LNCaP clone FGC (cell line): ENCODE data around the gene NUTF2.

ENCODE experiments used
- DNase-seq: peaks from one replicate; pipeline ENCODE4 v3.0.0-alpha.2; 2011; ENCODE audit warnings: low read depth
- H3K4me3 ChIP-seq: 2 replicates; pipeline ENCODE4 v1.5.1; 2011; ENCODE audit warnings: mild to moderate bottlenecking, low read depth, low read length, control low read depth
- TF ChIP-seq, protein P1 (sequence below): IDR thresholded peaks from 2 replicates; pipeline ENCODE4 v1.5.1; 2012; ENCODE audit warnings: mild to moderate bottlenecking; ENCODE audit not compliant: control insufficient read depth, insufficient read depth; ENCODE audit errors: extremely low read depth

NUTF2 gene

DNA sequence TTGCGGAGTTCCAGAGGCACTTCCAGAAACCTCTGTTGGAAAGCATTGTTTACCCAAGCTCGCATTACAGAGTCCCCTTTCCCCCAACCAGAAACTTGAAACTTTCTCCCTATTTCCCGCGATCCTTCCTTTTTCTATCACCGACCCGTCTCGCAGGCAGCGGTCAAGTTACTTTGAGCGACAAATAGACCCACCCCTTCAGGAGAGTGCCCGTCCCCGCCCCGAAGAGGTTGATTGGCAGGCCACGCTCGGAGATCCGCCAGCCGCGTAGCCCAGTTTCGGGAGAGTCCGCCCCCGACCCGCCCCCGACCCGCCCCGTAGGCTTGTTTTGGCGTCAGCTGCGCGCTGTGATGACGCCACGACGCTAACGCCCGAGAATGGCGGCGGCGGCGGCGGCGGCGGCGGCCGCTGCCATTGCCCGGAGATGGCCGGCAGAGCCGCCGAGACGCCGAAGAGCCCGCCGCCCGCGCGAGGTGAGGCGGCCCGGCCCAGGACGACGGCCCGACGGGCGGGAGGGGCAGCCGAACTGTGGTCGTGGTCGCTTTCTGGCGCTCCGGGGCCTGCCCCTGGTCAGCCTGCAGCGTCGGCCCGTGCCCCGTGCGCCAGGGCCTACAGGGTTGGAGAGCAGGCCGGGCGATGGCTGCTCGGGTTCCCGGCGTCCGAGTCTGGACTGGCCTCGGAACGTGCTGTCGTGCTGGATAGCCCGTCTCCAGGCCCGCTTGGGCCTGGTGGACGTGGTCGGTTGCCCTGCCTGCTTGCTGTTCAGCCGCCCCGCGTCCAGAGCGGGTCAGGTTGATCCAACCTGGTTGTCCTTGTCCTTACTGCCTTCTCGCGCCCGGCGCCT, 46.4 kb downstream of the NUTF2 start, which contains the start of gene PSKH1:
Gene PSKH1 (plus strand): TSS at position 356 of the 844 bp plus-strand sequence. CDS start 15,496 bp downstream, outside the sequence.
- peak within 1 kb of the TSS; percentile 92 for H3K4me3 ChIP-seq
- DNase-seq, result peak; percentile 85
- TF ChIP-seq, protein P1, sequence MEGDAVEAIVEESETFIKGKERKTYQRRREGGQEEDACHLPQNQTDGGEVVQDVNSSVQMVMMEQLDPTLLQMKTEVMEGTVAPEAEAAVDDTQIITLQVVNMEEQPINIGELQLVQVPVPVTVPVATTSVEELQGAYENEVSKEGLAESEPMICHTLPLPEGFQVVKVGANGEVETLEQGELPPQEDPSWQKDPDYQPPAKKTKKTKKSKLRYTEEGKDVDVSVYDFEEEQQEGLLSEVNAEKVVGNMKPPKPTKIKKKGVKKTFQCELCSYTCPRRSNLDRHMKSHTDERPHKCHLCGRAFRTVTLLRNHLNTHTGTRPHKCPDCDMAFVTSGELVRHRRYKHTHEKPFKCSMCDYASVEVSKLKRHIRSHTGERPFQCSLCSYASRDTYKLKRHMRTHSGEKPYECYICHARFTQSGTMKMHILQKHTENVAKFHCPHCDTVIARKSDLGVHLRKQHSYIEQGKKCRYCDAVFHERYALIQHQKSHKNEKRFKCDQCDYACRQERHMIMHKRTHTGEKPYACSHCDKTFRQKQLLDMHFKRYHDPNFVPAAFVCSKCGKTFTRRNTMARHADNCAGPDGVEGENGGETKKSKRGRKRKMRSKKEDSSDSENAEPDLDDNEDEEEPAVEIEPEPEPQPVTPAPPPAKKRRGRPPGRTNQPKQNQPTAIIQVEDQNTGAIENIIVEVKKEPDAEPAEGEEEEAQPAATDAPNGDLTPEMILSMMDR, result no peak

DNA sequence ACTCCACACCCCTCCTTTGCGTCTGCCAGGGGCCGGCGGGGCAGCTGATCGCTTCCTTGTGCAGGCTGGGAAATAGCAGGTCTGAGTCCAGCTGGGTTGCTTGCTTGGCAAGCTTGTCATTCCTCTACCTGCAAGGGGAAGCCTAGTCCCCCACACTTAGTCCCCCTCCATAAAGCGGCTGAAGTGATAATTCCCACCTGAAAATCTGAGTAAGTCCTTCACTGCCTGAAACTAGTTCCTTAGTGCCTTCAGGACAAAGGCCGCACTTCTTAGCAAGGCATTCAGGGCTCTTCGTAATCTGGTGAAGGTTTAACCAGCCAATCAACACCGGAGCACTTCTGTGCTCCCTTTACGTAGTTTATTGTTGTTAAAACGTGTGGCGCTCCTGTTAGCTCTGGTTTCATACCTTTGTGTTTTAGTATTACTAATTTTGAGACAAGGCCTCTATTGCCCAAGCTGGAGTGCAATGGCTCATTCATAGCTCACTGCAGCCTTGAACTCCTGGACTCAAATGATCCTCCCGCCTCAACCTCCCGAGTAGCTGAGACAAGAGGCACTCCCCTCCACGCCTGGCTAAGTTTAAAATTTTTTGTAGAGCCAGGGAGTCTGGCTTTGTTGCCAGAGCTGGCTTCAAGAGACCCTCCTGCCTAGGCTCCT, 47.1 kb downstream of the NUTF2 start:
- DNase-seq, result no peak

DNA sequence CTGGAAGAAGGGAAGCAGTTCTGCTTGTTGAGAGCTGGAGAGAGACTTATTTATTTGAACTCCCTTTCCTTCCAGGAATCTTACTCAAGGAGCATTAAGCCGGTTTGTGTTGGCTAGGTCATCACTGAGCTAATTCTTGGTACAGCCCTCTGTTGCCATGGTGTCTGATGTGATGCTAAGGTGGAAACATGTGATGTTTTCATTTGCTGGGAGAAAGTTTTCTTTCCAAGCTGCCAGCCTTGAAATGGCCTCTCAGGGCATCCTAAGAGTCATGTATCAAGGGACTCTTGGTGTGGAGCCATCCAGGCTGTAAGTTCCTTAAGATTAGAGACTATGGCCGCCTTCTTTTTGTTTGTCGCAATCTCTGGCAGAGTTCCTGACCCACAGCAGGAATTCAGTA, 50.5 kb downstream of the NUTF2 start:
- H3K4me3 ChIP-seq, result no peak overlapping the region
- TF ChIP-seq, protein P1, result no peak
- DNase-seq, result no peak

More for the DNA sequence above, 47.1 kb downstream of the NUTF2 start:
- H3K4me3 ChIP-seq, result peak overlapping the region; percentile 92
- TF ChIP-seq, protein P1, result no peak

DNA sequence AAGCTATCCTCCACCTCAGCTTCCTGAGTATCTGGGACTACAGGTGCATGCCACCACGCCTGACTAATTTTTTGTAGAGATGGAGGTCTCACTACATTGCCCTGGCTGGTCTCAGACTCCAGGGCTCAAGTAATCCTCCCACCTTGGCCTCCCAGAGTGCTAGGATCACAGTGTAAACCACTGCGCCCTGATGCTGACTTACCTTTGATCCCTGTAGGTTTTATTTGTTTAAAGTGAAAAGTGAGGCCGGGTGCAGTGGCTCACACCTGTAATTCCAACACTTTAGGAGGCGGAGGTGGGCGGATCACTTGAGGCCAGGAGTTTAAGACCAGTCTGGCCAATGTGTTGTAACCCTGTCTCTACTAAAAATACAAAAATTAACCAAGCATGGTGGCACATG, 55.0 kb downstream of the NUTF2 start:
- H3K4me3 ChIP-seq, result no peak overlapping the region
- TF ChIP-seq, protein P1, result no peak
- no peak for DNase-seq

DNA sequence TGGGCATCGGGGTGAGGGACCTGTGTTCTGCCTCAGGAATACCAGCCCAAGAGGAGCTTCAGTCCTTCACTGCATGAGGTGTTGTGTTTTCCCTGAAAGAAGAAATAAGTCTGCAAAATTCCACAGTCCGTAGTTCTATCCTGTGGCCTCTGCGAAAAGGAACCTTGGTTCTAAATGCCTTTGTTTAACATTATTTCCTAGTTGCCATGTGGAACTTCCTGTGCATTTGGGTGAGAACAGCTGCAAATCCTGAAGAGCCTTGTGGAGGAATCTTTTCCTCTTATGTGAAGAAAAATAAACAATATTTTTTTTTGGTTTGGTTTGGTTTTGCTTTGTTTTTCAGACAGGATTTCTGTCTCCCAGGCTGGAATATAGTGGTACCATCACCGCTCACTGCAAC, 56.1 kb downstream of the NUTF2 start:
- TF ChIP-seq, protein P1, result no peak
- no peak for DNase-seq
- no peak overlapping the region for H3K4me3 ChIP-seq

DNA sequence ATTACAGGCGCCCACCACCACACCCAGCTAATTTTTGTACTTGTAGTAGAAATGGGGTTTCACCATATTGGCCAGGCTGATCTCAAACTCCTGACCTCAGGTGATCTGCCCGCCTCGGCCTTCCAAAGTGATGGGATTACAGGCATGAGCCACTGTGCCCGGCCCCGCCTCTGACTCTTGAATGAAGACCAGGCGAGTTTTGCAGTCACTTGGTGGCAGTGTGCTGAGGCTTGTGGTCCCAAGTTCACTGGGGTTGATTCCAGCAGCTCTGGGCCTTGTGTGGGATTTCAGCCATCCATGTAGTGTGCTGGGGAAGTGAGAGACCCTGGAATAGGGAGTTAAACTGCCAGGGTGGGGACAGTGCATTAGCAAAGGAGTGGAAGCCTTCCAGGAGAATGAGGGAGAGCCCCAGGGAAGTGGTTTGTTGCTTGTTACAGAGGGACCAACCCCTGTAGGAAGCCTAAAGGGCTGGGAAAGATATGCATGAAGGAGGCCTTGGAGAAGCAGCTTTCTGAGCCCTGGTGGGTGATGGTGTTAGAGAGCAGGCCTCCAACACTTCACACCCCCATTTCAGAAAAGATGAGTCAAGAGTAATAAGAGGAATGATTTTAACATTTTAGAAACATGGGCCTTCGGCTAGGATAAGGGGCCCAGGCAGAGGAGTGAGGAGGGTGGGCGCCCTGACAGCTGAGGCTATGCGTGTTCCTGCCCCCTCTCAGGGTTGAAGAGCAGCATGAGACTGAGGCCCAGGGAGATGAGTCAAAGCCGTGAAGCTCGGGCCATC, 60.9 kb downstream of the NUTF2 start:
- no peak overlapping the region for H3K4me3 ChIP-seq
- TF ChIP-seq, protein P1, result no peak
- no peak for DNase-seq
